MM.1S (cell line): Measurements from ENCODE around the gene PTPRO.

Experiments
- CTCF ChIP-seq: fragments of 300-600 bp; sonication (generic); IDR thresholded peaks from 2 replicates; pipeline ENCODE4 v1.5.1; 2016; ENCODE audit warnings: antibody characterized with exemption, low read length, mixed read lengths
- EZH2phosphoT487 ChIP-seq: fragments of 300-600 bp; sonication (generic); IDR thresholded peaks from 2 replicates; pipeline ENCODE4 v1.6.1; 2018; ENCODE audit warnings: antibody characterized with exemption, low read length

DNA sequence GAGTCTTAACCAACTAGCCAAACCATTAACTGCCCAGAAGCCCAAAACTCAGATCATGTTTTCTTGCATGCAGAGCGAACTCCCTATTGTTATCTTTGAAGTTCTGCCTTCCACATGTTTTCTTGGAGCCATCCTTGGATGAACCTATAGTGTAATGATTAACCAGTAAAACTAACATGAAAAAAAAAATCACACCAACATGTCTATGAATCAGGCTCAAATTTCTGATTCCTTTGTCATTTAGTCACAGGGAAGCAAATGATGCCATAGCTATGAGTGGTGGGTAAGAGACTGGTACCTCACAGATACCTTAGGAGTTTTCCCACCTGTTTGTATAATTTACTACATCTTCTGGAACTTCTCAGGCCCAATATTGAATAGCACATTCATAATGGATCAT, 70.7 kb downstream of the PTPRO start:
- TF ChIP-seq CTCF (no peak), EZH2phosphoT487 (no peak)
